ENCODE measurements around the gene EVC2. TPM values are rescaled to one million over a fixed set of nuclear protein-coding genes. Genes with fewer than 3 reads are reported as not detected.

EVC2 gene
- total and polyA plus RNA-seq, 7 donors, result 0.60 to 14.7 (median 8.6) TPM; not detected in 1

GRCh38 chr4:5683566-5683965, 24.8 kb downstream of the EVC2 start:
- intact Hi-C loops (cut with DNase I), result no loop called here
- peaks cover 17 to 98% (median 46%) of the 10 kb centered on the region in 4 donors for H3K36me3 ChIP-seq

GRCh38 chr4:5678977-5679376, 29.4 kb downstream of the EVC2 start:
- intact Hi-C loops (cut with DNase I), result no loop called here
- Histone ChIP-seq H3K27me3 (no peaks in the 10 kb centered on the region), H3K27ac (no peak overlapping the region), H3K4me1 (no peaks in the 10 kb centered on the region), H3K9me3 (no peaks in the 10 kb centered on the region), H3K4me3 (no peak overlapping the region), H3K36me3 (peaks cover under 1 to 96% (median 14%) of the 10 kb centered on the region in 4 donors)
- TF ChIP-seq, protein P1, sequence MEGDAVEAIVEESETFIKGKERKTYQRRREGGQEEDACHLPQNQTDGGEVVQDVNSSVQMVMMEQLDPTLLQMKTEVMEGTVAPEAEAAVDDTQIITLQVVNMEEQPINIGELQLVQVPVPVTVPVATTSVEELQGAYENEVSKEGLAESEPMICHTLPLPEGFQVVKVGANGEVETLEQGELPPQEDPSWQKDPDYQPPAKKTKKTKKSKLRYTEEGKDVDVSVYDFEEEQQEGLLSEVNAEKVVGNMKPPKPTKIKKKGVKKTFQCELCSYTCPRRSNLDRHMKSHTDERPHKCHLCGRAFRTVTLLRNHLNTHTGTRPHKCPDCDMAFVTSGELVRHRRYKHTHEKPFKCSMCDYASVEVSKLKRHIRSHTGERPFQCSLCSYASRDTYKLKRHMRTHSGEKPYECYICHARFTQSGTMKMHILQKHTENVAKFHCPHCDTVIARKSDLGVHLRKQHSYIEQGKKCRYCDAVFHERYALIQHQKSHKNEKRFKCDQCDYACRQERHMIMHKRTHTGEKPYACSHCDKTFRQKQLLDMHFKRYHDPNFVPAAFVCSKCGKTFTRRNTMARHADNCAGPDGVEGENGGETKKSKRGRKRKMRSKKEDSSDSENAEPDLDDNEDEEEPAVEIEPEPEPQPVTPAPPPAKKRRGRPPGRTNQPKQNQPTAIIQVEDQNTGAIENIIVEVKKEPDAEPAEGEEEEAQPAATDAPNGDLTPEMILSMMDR (IDR thresholded peaks at IDR 0.05), result no peak
- TF ChIP-seq POLR2AphosphoS5 (IDR thresholded peaks at IDR 0.05) (no peak), POLR2A (IDR thresholded peaks at IDR 0.05) (no peak), EP300 (IDR thresholded peaks at IDR 0.05) (no peak)
- 80 to 91% methylated on average over 10 of the region's 10 CpGs for WGBS, 2 donors
- no peak for DNase-seq

More at GRCh38 chr4:5683566-5683965, 24.8 kb downstream of the EVC2 start:
- H3K9me3 ChIP-seq, result no peaks in the 10 kb centered on the region
- 49 to 56% methylated on average over 10 of the region's 10 CpGs for WGBS, 2 donors
- H3K4me3 ChIP-seq, result no peak overlapping the region
- H3K4me1 ChIP-seq, result no peaks in the 10 kb centered on the region
- no peak for TF ChIP-seq POLR2A (IDR thresholded peaks at IDR 0.05)
- TF ChIP-seq, protein P1 (IDR thresholded peaks at IDR 0.05), result no peak
- TF ChIP-seq POLR2AphosphoS5 (IDR thresholded peaks at IDR 0.05), result no peak
- no peak for TF ChIP-seq EP300 (IDR thresholded peaks at IDR 0.05)
- H3K27ac ChIP-seq, result no peak overlapping the region
- peak; percentile 50 for DNase-seq
- no peaks in the 10 kb centered on the region for H3K27me3 ChIP-seq

- DNase-seq, result no peak
- 83 to 87% methylated on average over 8 of the region's 8 CpGs for WGBS, 2 donors
- Histone ChIP-seq H3K9me3 (no peaks in the 10 kb centered on the region), H3K4me3 (no peak overlapping the region), H3K27me3 (no peaks in the 10 kb centered on the region), H3K4me1 (no peaks in the 10 kb centered on the region), H3K36me3 (peaks cover 0 to 86% (median 14%) of the 10 kb centered on the region in 4 donors), H3K27ac (no peak overlapping the region)
- intact Hi-C loops (cut with DNase I), result no loop called here
- TF ChIP-seq POLR2A (IDR thresholded peaks at IDR 0.05), result no peak
- no peak for TF ChIP-seq EP300 (IDR thresholded peaks at IDR 0.05)
- no peak for TF ChIP-seq POLR2AphosphoS5 (IDR thresholded peaks at IDR 0.05)
- TF ChIP-seq, protein P1 (IDR thresholded peaks at IDR 0.05), result no peak
Observed at GRCh38 chr4:5676763-5677162, 31.6 kb downstream of the EVC2 start.

DNA sequence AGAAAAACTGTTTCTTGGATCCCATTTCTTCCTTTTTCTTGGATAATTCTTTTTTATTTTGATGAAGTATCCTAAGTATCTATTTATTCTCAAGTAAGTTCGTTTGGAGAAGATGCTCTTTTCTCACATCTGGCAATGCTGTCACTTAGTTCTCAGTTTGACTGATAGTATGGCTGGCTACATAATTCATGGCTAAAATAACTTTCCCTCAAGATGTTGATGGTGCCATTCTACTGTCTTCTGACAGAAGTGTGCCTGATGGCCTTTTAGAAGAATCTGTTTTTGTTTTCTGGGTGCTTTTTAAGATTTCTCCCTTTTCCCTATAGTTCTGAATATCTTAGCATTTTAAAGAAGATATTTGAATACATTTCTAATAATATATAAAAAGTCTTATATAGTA, 41.6 kb downstream of the EVC2 start:
- H3K36me3 ChIP-seq, result peaks cover 4 to 36% (median 14%) of the 10 kb centered on the region in 4 donors
- intact Hi-C loops (cut with DNase I), result no loop called here
- TF ChIP-seq, protein P1 (IDR thresholded peaks at IDR 0.05), result no peak
- TF ChIP-seq POLR2AphosphoS5 (IDR thresholded peaks at IDR 0.05) (no peak), EP300 (IDR thresholded peaks at IDR 0.05) (no peak), POLR2A (IDR thresholded peaks at IDR 0.05) (no peak)
- DNase-seq, result no peak
- no peaks in the 10 kb centered on the region for H3K4me1 ChIP-seq
- H3K27ac ChIP-seq, result no peak overlapping the region
- H3K4me3 ChIP-seq, result no peak overlapping the region
- WGBS, 2 donors, result 29 to 67% methylated on average over 1 of the region's 1 CpG
- no peaks in the 10 kb centered on the region for H3K27me3 ChIP-seq
- no peaks in the 10 kb centered on the region for H3K9me3 ChIP-seq

DNA sequence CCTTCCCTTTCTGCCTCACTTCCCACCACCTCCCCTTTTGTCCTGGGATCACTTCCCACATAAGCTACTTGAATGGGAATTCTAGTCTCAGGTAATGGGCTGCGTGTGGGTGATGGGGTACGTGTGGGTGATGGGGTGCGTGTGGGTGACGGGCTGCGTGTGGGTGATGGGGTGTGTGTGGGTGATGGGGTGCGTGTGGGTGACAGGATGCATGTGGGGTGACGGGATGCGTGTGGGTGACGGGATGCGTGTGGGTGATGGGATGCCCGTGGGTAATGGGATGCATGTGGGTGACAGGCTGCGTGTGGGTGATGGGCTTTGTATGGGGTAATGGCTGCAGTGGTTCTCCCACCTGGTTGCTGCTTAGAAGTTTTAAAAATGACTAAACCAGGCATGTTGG, 43.6 kb downstream of the EVC2 start:
- H3K27me3 ChIP-seq, result no peaks in the 10 kb centered on the region
- H3K27ac ChIP-seq, result no peak overlapping the region
- no peak for DNase-seq
- H3K4me3 ChIP-seq, result no peak overlapping the region
- 95 to 96% methylated on average over 12 of the region's 12 CpGs for WGBS, 2 donors
- TF ChIP-seq POLR2AphosphoS5 (IDR thresholded peaks at IDR 0.05) (no peak), POLR2A (IDR thresholded peaks at IDR 0.05) (no peak), EP300 (IDR thresholded peaks at IDR 0.05) (no peak)
- TF ChIP-seq, protein P1 (IDR thresholded peaks at IDR 0.05), result no peak
- H3K4me1 ChIP-seq, result no peaks in the 10 kb centered on the region
- peaks cover 9 to 53% (median 19%) of the 10 kb centered on the region in 4 donors for H3K36me3 ChIP-seq
- intact Hi-C loops (cut with DNase I), result no loop called here
- no peaks in the 10 kb centered on the region for H3K9me3 ChIP-seq

All from sigmoid colon (tissue), 7 donors.